HepG2 (cell line): Measurements from ENCODE around the gene DDX19B. TPM values are rescaled to one million over a fixed set of nuclear protein-coding genes. Genes with fewer than 3 reads are reported as not detected.

Experiments
- CREB1 ChIP-seq, 2 experiments: fragments of 450-650 bp in 1 of 2; IDR thresholded peaks; 2 replicates each; pipeline ENCODE4 v1.6.1; 2016 to 2017; ENCODE audit warnings: control low read depth in 1 of 2, mild to moderate bottlenecking in 1 of 2, missing compliant biosample characterization in 1 of 2, missing genetic modification characterization in 1 of 2
- HOXA3 ChIP-seq: sonication (generic); formaldehyde crosslinking; IDR thresholded peaks from 2 replicates; pipeline ENCODE4 v1.5.0; 2020; ENCODE audit warnings: missing genetic modification reagents
- HOXA5 ChIP-seq: sonication (generic); formaldehyde crosslinking; IDR thresholded peaks from 2 replicates; pipeline ENCODE4 v1.4.0; 2020; ENCODE audit warnings: missing genetic modification reagents
- KDM5B ChIP-seq: sonication (generic); formaldehyde crosslinking; IDR thresholded peaks from 2 replicates; pipeline ENCODE4 v1.4.0; 2020; ENCODE audit warnings: missing genetic modification reagents, mild to moderate bottlenecking, borderline replicate concordance
- MTA3 ChIP-seq: sonication (generic); formaldehyde crosslinking; IDR thresholded peaks from 2 replicates; pipeline ENCODE4 v1.4.0; 2020; ENCODE audit warnings: missing genetic modification reagents
- MYC ChIP-seq: sonication (generic); formaldehyde crosslinking; IDR thresholded peaks from 2 replicates; pipeline ENCODE4 v1.9.0; 2021; ENCODE audit warnings: missing genetic modification reagents, borderline replicate concordance
- POGZ ChIP-seq: sonication (generic); formaldehyde crosslinking; IDR thresholded peaks from 2 replicates; pipeline ENCODE4 v1.4.0; 2020; ENCODE audit warnings: mild to moderate bottlenecking, missing genetic modification reagents
- PRDM4 ChIP-seq: sonication (generic); formaldehyde crosslinking; IDR thresholded peaks from 2 replicates; pipeline ENCODE4 v1.9.0; 2021; ENCODE audit warnings: missing genetic modification reagents, borderline replicate concordance
- RFX1 ChIP-seq: fragments of 450-650 bp; IDR thresholded peaks from 2 replicates; pipeline ENCODE4 v1.6.1; 2017
- TCF7L2 ChIP-seq: IDR thresholded peaks from 2 replicates; pipeline ENCODE4 v1.6.1; 2011; ENCODE audit warnings: mild to moderate bottlenecking, low read depth, low read length, moderate library complexity
- TMF1 ChIP-seq: sonication (generic); formaldehyde crosslinking; IDR thresholded peaks from 2 replicates; pipeline ENCODE4 v1.8.1; 2022; ENCODE audit warnings: low read depth, missing genetic modification reagents
- ZNF124 ChIP-seq: sonication (generic); formaldehyde crosslinking; IDR thresholded peaks from 2 replicates; pipeline ENCODE4 v1.4.0; 2020; ENCODE audit warnings: missing genetic modification reagents
- ZSCAN22 ChIP-seq: sonication (generic); formaldehyde crosslinking; IDR thresholded peaks from 2 replicates; pipeline ENCODE4 v1.4.0; 2020; ENCODE audit warnings: mild to moderate bottlenecking, missing genetic modification reagents
- ZXDC ChIP-seq: sonication (generic); formaldehyde crosslinking; IDR thresholded peaks from 2 replicates; pipeline ENCODE4 v1.5.0; 2020; ENCODE audit warnings: mild to moderate bottlenecking, missing genetic modification reagents
- polyA plus RNA-seq, 8 experiments: library from polyadenylated mRNA; depleted of rRNA in 3 of 8; stranded (reverse) in 7 of 8; unstranded in 1 of 8; fragments of >200 nt; fragmentation: Illumina TruSeq in 4 of 8; extraction: Trizol in 4 of 8; gene quantifications; 2 replicates each; pipeline versions ENCODE4 v1.2.1 to v1.2.3, GENCODE V29; 2011 to 2016; ENCODE audit warnings: low read depth in 4 of 8, missing spikeins in 1 of 8, mixed read lengths in 1 of 8; ENCODE audit not compliant: insufficient read depth in 1 of 8
- total RNA-seq, 5 experiments: library from RNA; depleted of rRNA; stranded (reverse); fragments of >200 nt; fragmentation: Illumina TruSeq; extraction: Trizol; gene quantifications; 2 replicates each; pipeline ENCODE4 v1.2.3, GENCODE V29; 2016; ENCODE audit warnings: low read depth in 1 of 5
- TF ChIP-seq, protein P1 (sequence below): sonication (generic); formaldehyde crosslinking; IDR thresholded peaks from 2 replicates; pipeline ENCODE4 v1.5.0; 2020; ENCODE audit warnings: missing genetic modification reagents
- TF ChIP-seq, protein P2 (sequence below): sonication (generic); formaldehyde crosslinking; IDR thresholded peaks from 2 replicates; pipeline ENCODE4 v1.8.1; 2023; ENCODE audit warnings: mild to moderate bottlenecking, moderate library complexity, missing genetic modification reagents
- TF ChIP-seq, protein P3 (sequence below): sonication (generic); formaldehyde crosslinking; IDR thresholded peaks from 2 replicates; pipeline ENCODE4 v1.4.0; 2020; ENCODE audit warnings: missing genetic modification reagents, borderline replicate concordance

The DDX19B gene
- total and polyA plus RNA-seq, 2 of the 13 experiments (the other 11 are each of a cell fraction or from before 2014, with no cell fraction given) = 36.2 to 40.0 TPM

- no peak; the same call in 1 of the 2 replicates for TF ChIP-seq PRDM4 (CRISPR knock-in tag)
- TF ChIP-seq RFX1 = no peak
- no peak for TF ChIP-seq MTA3 (CRISPR knock-in tag)
- TF ChIP-seq ZSCAN22 (CRISPR knock-in tag) = peak; percentile 18; the same call in 1 of the 2 replicates
- no peak for TF ChIP-seq POGZ (CRISPR knock-in tag)
- TF ChIP-seq HOXA5 (CRISPR knock-in tag) = 0 out of 2 replicates have a peak, but pooled peaks have one; percentile 48
- TF ChIP-seq, protein P1, sequence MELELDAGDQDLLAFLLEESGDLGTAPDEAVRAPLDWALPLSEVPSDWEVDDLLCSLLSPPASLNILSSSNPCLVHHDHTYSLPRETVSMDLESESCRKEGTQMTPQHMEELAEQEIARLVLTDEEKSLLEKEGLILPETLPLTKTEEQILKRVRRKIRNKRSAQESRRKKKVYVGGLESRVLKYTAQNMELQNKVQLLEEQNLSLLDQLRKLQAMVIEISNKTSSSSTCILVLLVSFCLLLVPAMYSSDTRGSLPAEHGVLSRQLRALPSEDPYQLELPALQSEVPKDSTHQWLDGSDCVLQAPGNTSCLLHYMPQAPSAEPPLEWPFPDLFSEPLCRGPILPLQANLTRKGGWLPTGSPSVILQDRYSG (CRISPR knock-in tag) = no peak; the same call in 1 of the 2 replicates
- TF ChIP-seq, protein P2, sequence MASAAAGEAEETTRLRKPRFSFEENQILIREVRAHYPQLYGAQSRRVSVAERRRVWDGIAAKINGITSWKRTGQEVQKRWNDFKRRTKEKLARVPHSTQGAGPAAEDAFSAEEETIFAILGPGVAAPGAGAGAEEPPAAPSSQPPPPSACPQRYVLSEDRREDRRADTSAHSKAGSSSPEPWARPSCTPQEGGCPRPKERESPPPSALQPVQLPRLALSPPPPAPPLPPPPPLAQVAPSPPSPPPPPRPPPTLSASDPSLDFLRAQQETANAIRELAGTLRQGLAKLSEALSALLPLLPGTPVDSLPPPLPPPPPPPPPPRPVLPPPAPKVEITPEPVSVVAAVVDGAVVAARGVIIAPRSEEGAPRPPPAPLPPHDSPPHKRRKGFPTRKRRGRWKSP (CRISPR knock-in tag) = peak; percentile 69; the same call in 1 of the 2 replicates
- TF ChIP-seq TMF1 (CRISPR knock-in tag) = peak; percentile 17; the same call in 1 of the 2 replicates
- TF ChIP-seq HOXA3 (CRISPR knock-in tag) = peak; percentile 55
- TF ChIP-seq TCF7L2 = no peak
- TF ChIP-seq ZNF124 (CRISPR knock-in tag) = no peak
- TF ChIP-seq MYC (CRISPR knock-in tag) = peak; percentile 83
- TF ChIP-seq CREB1 (IDR thresholded peaks at IDR 0.05) = no peak
- TF ChIP-seq CREB1 (CRISPR knock-in tag; IDR thresholded peaks at IDR 0.05) = no peak
- peak; percentile 66 for TF ChIP-seq KDM5B (CRISPR knock-in tag)
- TF ChIP-seq, protein P3, sequence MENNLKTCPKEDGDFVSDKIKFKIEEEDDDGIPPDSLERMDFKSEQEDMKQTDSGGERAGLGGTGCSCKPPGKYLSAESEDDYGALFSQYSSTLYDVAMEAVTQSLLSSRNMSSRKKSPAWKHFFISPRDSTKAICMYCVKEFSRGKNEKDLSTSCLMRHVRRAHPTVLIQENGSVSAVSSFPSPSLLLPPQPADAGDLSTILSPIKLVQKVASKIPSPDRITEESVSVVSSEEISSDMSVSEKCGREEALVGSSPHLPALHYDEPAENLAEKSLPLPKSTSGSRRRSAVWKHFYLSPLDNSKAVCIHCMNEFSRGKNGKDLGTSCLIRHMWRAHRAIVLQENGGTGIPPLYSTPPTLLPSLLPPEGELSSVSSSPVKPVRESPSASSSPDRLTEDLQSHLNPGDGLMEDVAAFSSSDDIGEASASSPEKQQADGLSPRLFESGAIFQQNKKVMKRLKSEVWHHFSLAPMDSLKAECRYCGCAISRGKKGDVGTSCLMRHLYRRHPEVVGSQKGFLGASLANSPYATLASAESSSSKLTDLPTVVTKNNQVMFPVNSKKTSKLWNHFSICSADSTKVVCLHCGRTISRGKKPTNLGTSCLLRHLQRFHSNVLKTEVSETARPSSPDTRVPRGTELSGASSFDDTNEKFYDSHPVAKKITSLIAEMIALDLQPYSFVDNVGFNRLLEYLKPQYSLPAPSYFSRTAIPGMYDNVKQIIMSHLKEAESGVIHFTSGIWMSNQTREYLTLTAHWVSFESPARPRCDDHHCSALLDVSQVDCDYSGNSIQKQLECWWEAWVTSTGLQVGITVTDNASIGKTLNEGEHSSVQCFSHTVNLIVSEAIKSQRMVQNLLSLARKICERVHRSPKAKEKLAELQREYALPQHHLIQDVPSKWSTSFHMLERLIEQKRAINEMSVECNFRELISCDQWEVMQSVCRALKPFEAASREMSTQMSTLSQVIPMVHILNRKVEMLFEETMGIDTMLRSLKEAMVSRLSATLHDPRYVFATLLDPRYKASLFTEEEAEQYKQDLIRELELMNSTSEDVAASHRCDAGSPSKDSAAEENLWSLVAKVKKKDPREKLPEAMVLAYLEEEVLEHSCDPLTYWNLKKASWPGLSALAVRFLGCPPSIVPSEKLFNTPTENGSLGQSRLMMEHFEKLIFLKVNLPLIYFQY (CRISPR knock-in tag) = no peak
- TF ChIP-seq ZXDC = peak; percentile 61; the same call in 1 of the 2 replicates
These were observed 48.0 kb upstream of the DDX19B start (continued) for GRCh38 chr16:70250748-70251628.
